WTC11 (cell line): ENCODE measurements around the gene IPO4.

Source experiments
- CTCF ChIP-seq: fragments of 200-600 bp; IDR thresholded peaks from 2 replicates; pipeline ENCODE4 v1.8.0; 2022; ENCODE audit warnings: antibody characterized with exemption
- ELF4 ChIP-seq: sonication (generic); formaldehyde crosslinking; IDR thresholded peaks from 2 replicates; pipeline ENCODE4 v1.8.1; 2022; ENCODE audit warnings: low read depth, mild to moderate bottlenecking, moderate library complexity, missing genetic modification reagents
- HMGXB4 ChIP-seq: sonication (generic); formaldehyde crosslinking; IDR thresholded peaks from 2 replicates; pipeline ENCODE4 v1.8.1; 2023; ENCODE audit warnings: mild to moderate bottlenecking, moderate library complexity, missing genetic modification reagents
- IRF1 ChIP-seq: sonication (generic); formaldehyde crosslinking; IDR thresholded peaks from 2 replicates; pipeline ENCODE4 v1.8.0; 2023; ENCODE audit warnings: missing genetic modification reagents
- JAZF1 ChIP-seq: fragments of 250-450 bp; sonication (Bioruptor Pico); IDR thresholded peaks from 2 replicates; pipeline ENCODE4 v1.9.0; 2021; ENCODE audit warnings: moderate library complexity, mild to moderate bottlenecking, inconsistent platforms
- NFE2L1 ChIP-seq: sonication (generic); formaldehyde crosslinking; IDR thresholded peaks from 2 replicates; pipeline ENCODE4 v1.8.1; 2023; ENCODE audit warnings: missing genetic modification reagents
- NR1H2 ChIP-seq: sonication (generic); formaldehyde crosslinking; IDR thresholded peaks from 2 replicates; pipeline ENCODE4 v1.9.0; 2021; ENCODE audit warnings: mild to moderate bottlenecking, moderate library complexity, missing genetic modification reagents
- NR3C1 ChIP-seq: sonication (generic); formaldehyde crosslinking; conservative IDR thresholded peaks from 2 replicates; pipeline ENCODE4 v1.8.1; 2023; ENCODE audit warnings: low read depth, mild to moderate bottlenecking, missing genetic modification reagents
- STAT6 ChIP-seq: sonication (generic); formaldehyde crosslinking; conservative IDR thresholded peaks from 2 replicates; pipeline ENCODE4 v1.8.1; 2023; ENCODE audit warnings: mild to moderate bottlenecking, low read depth, missing genetic modification reagents, moderate library complexity
- TEAD4 ChIP-seq: sonication (generic); formaldehyde crosslinking; IDR thresholded peaks from 2 replicates; pipeline ENCODE4 v1.8.0; 2022; ENCODE audit warnings: mild to moderate bottlenecking, missing genetic modification reagents
- USF2 ChIP-seq: sonication (generic); formaldehyde crosslinking; IDR thresholded peaks from 2 replicates; pipeline ENCODE4 v1.8.1; 2023; ENCODE audit warnings: mild to moderate bottlenecking, missing genetic modification reagents, moderate library complexity
- ZBTB43 ChIP-seq: sonication (generic); formaldehyde crosslinking; IDR thresholded peaks from 2 replicates; pipeline ENCODE4 v1.8.1; 2023; ENCODE audit warnings: mild to moderate bottlenecking, missing genetic modification reagents
- ZNF671 ChIP-seq: fragments of 250-450 bp; sonication (Bioruptor Pico); IDR thresholded peaks from 2 replicates; pipeline ENCODE4 v1.8.0; 2021; ENCODE audit warnings: mild to moderate bottlenecking

- TF ChIP-seq CTCF (no peak), NR3C1 (CRISPR knock-in tag) (no peak), NR1H2 (CRISPR knock-in tag) (no peak), STAT6 (no peak), USF2 (CRISPR knock-in tag) (no peak), ZBTB43 (CRISPR knock-in tag) (no peak), HMGXB4 (CRISPR knock-in tag) (no peak), ELF4 (CRISPR knock-in tag) (no peak), JAZF1 (no peak), NFE2L1 (CRISPR knock-in tag) (no peak), TEAD4 (CRISPR knock-in tag) (no peak), ZNF671 (CRISPR knock-in tag) (no peak), IRF1 (CRISPR knock-in tag) (no peak)
Observed at GRCh38 chr14:24192933-24193332, 4.3 kb upstream of the IPO4 start.
